ENCODE measurements around the gene RABL3.
A peak's percentile ranks its signal among the peaks of the same experiment; 100 is the strongest.
"Not testable (repeated sequence)": the region's sequence is repeated elsewhere in the genome, so short reads cannot be mapped to it uniquely, and the experiment has no call there.

The RABL3 gene

GRCh38 chr3:120683213-120683612 is 59.1 kb downstream of the RABL3 start:
- no peak for DNase-seq (ENCODE audit: low spot score)

- no peak for DNase-seq (ENCODE audit: low spot score)
These were observed 60.1 kb downstream of the RABL3 start, which contains the start of gene HGD for GRCh38 chr3:120682095-120682681. HGD (minus strand) TSS chr3:120682239; CDS start chr3:120682111, 128 bp downstream.

GRCh38 chr3:120681506-120682038 is 60.7 kb downstream of the RABL3 start:
- no peak for DNase-seq (ENCODE audit: low spot score)

GRCh38 chr3:120681018-120681417 is 61.3 kb downstream of the RABL3 start:
- no peak for DNase-seq (ENCODE audit: low spot score)

GRCh38 chr3:120680193-120680894 is 62.0 kb downstream of the RABL3 start:
- DNase-seq (ENCODE audit: low spot score): no peak

- DNase-seq (ENCODE audit: low spot score): peak; percentile 55
These were observed 63.3 kb downstream of the RABL3 start for GRCh38 chr3:120678984-120679383.

GRCh38 chr3:120678331-120678947 is 63.9 kb downstream of the RABL3 start:
- DNase-seq (ENCODE audit: low spot score): peak; percentile 92

GRCh38 chr3:120677193-120677592 is 65.1 kb downstream of the RABL3 start:
- DNase-seq (ENCODE audit: low spot score): not testable (repeated sequence)

GRCh38 chr3:120673116-120673515 is 69.2 kb downstream of the RABL3 start:
- DNase-seq (ENCODE audit: low spot score): peak; percentile 43

- no peak for DNase-seq (ENCODE audit: low spot score)
These were observed 71.7 kb downstream of the RABL3 start for GRCh38 chr3:120670576-120670975.

- no peak for DNase-seq (ENCODE audit: low spot score)
These were observed 77.4 kb downstream of the RABL3 start for GRCh38 chr3:120664926-120665325.

- DNase-seq (ENCODE audit: low spot score): no peak
These were observed 80.4 kb downstream of the RABL3 start for GRCh38 chr3:120661945-120662344.

GRCh38 chr3:120661106-120661905 is 81.0 kb downstream of the RABL3 start:
- DNase-seq (ENCODE audit: low spot score): no peak

GRCh38 chr3:120659834-120660233 is 82.5 kb downstream of the RABL3 start:
- DNase-seq (ENCODE audit: low spot score): no peak

GRCh38 chr3:120659285-120659684 is 83.0 kb downstream of the RABL3 start:
- DNase-seq (ENCODE audit: low spot score): no peak

- no peak for DNase-seq (ENCODE audit: low spot score)
These were observed 89.3 kb downstream of the RABL3 start for GRCh38 chr3:120652896-120653545.

- no peak for DNase-seq (ENCODE audit: low spot score)
These were observed 90.0 kb downstream of the RABL3 start for GRCh38 chr3:120652281-120652680.

GRCh38 chr3:120650311-120650710 is 92.0 kb downstream of the RABL3 start:
- no peak for DNase-seq (ENCODE audit: low spot score)

- DNase-seq (ENCODE audit: low spot score): no peak
These were observed 92.5 kb downstream of the RABL3 start for GRCh38 chr3:120649830-120650233.

- no peak for DNase-seq (ENCODE audit: low spot score)
These were observed 94.0 kb downstream of the RABL3 start for GRCh38 chr3:120648290-120648689.

GRCh38 chr3:120646771-120647432 is 95.4 kb downstream of the RABL3 start:
- DNase-seq (ENCODE audit: low spot score): no peak
